ENCODE results near the gene ABHD14A.

GRCh38 chr3:51966486-51966885, 8.4 kb upstream of the ABHD14A start:
- TF ChIP-seq CTCF (IDR thresholded peaks at IDR 0.05; ENCODE audit: low read length) (no peak), EZH2 (optimal IDR thresholded peaks at IDR 0.05; ENCODE audit: low read depth, low read length) (no peak)

All from MM.1S (cell line).